ENCODE results near the gene GLIS1.
A peak's percentile ranks its signal among the peaks of the same experiment; 100 is the strongest.

Gene GLIS1

GRCh38 chr1:53682881-53683280 lies 56.1 kb downstream of the GLIS1 start:
- no peak overlapping the region for H3K4me3 ChIP-seq (ENCODE audit: low read depth, low read length)
- DNase-seq (ENCODE audit: low read depth), result no peak
- TF ChIP-seq MAX (IDR thresholded peaks at IDR 0.05; ENCODE audit: low read depth, low read length), result no peak
- TF ChIP-seq MYC (IDR thresholded peaks at IDR 0.05; ENCODE audit: low read depth, low read length), result no peak
- TF ChIP-seq POLR2A (IDR thresholded peaks at IDR 0.05; ENCODE audit: extremely low read depth, insufficient read length), result no peak
- no peak for TF ChIP-seq CTCF (IDR thresholded peaks at IDR 0.05; ENCODE audit: low read depth, low read length)

DNA sequence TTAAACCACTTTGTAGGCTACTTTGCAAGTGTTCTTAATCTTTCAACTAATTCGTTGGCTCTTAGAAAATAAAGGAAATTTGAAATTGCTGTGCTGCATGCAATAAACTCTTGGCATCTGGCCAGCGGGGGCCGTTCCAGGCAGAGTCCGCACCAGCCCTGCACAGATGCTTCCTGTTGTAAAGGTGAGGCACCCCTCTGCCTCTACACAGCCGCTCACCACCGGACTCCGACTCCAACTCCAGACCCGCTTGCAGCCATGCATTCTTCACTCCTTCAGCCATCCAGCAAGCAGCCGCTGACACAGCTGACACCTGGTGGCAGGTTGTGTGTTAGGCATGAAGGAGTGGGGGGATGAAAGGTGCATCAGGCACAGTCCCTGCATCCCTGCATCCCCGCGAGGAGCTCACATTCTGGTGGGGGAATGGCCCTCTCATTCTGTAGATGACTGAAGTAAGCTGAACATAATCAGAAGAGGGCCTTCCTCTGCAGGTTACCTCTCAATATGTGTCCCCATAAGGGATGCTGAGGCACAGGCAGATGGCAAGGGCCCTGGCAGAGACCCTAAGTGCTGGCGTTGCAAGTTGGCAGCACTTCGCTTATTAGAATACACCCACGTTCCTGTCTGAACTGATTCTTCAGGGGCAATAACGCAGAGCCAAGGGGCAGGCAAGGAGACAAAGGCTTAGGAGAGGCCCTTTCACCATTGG lies 56.8 kb downstream of the GLIS1 start:
- peak; percentile 49 for DNase-seq (ENCODE audit: low read depth)
- TF ChIP-seq MAX (IDR thresholded peaks at IDR 0.05; ENCODE audit: low read depth, low read length), result peak; percentile 36; the same call in 1 of the 2 replicates
- peak; percentile 33 for TF ChIP-seq CTCF (IDR thresholded peaks at IDR 0.05; ENCODE audit: low read depth, low read length)
- TF ChIP-seq MYC (IDR thresholded peaks at IDR 0.05; ENCODE audit: low read depth, low read length), result peak; percentile 58; the same call in 1 of the 2 replicates
- TF ChIP-seq POLR2A (IDR thresholded peaks at IDR 0.05; ENCODE audit: extremely low read depth, insufficient read length), result no peak
- H3K4me3 ChIP-seq (ENCODE audit: low read depth, low read length), result no peak overlapping the region

DNA sequence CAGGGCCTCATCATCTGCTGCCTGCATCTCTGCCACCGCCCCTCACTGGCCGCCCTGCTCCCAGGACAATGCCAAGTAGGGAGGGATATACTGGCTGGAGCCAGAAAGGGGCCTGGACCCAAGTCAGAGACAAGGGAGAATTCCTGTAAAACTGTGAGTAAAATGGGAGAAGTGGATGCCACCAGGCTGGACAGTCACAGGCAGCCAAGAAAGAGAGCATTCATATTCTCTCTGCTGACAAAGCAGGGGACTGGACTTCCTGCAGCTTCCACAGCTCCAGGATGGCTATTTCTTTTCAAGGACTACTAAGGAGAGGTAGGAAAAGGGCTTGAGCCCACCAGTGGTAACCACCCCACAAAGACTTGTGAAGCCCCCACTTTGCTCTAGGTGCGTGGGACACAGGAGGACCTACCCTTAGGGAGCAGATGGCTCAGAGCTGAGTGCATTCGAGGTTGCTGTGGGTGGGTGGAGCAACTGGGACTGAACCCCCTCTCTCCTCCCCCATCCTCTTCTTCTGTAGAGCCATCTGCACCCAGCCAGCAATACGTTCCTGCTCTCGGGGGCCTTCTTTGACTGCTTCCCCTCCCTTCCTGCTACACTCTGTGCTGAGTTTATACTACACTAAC lies 57.5 kb downstream of the GLIS1 start:
- no peak for DNase-seq (ENCODE audit: low read depth)
- H3K4me3 ChIP-seq (ENCODE audit: low read depth, low read length), result no peak overlapping the region
- TF ChIP-seq POLR2A (IDR thresholded peaks at IDR 0.05; ENCODE audit: extremely low read depth, insufficient read length) (no peak), MYC (IDR thresholded peaks at IDR 0.05; ENCODE audit: low read depth, low read length) (no peak), CTCF (IDR thresholded peaks at IDR 0.05; ENCODE audit: low read depth, low read length) (no peak), MAX (IDR thresholded peaks at IDR 0.05; ENCODE audit: low read depth, low read length) (no peak)

GRCh38 chr1:53680868-53681267 lies 58.1 kb downstream of the GLIS1 start:
- no peak overlapping the region for H3K4me3 ChIP-seq (ENCODE audit: low read depth, low read length)
- TF ChIP-seq MYC (IDR thresholded peaks at IDR 0.05; ENCODE audit: low read depth, low read length), result no peak
- TF ChIP-seq MAX (IDR thresholded peaks at IDR 0.05; ENCODE audit: low read depth, low read length), result no peak
- no peak for TF ChIP-seq CTCF (IDR thresholded peaks at IDR 0.05; ENCODE audit: low read depth, low read length)
- no peak for TF ChIP-seq POLR2A (IDR thresholded peaks at IDR 0.05; ENCODE audit: extremely low read depth, insufficient read length)
- no peak for DNase-seq (ENCODE audit: low read depth)

DNA sequence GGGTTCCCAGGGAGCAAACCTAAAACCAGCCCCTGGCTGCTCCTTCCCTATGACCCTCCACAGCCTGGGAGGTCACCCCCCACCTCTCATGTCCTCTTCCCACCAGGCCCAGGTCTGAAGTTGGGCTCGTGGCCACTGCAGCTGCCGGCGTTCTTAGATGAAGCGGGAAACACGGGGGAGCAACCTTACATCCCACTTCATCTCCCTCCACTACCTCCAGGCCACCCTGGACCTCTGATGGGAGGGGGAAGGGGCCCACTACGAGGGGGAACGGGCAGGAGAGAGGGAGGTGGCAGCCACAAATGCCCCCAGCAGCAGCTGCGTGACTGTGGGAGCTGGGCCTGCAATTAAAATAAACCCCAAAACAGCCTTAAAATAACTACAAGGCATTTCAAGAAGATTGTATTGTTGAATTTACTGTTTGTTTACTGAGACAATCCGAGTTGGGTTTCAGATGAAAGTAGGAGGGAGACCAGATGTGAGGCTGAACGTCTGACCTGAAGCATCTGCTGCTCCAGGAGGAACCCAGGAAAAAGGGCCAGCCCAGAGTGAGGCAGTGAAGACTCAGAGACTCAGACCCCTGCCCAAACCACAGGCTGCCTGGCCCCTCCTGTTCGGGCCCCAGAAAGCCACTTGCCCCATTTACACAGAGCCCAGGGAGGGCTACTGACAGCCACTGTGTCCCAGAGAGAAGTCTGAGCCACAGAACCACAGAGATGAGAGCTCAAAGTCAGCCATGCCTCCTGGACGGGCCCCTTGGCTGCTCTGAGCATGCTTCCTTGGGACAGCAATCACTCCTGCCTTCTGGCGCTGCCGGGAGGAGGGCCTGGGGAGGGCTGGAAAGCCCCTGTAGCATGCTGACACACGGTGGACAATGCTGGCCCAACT lies 59.8 kb downstream of the GLIS1 start:
- no peak for TF ChIP-seq MYC (IDR thresholded peaks at IDR 0.05; ENCODE audit: low read depth, low read length)
- no peak for TF ChIP-seq POLR2A (IDR thresholded peaks at IDR 0.05; ENCODE audit: extremely low read depth, insufficient read length)
- TF ChIP-seq MAX (IDR thresholded peaks at IDR 0.05; ENCODE audit: low read depth, low read length), result no peak
- no peak for TF ChIP-seq CTCF (IDR thresholded peaks at IDR 0.05; ENCODE audit: low read depth, low read length)
- no peak for DNase-seq (ENCODE audit: low read depth)
- no peak overlapping the region for H3K4me3 ChIP-seq (ENCODE audit: low read depth, low read length)

Data from NB4 (cell line).